DLD1 (cell line): ENCODE measurements around the gene PTPN12.

Experiments
- in situ Hi-C: cut with HindIII; loops from 2 replicates; pipeline ENCODE4 v1.10.0; 2017; ENCODE audit warnings: low sequenced_read_pairs

Gene PTPN12

GRCh38 chr7:77657427-77658224 lies 120.5 kb downstream of the PTPN12 start:
- in situ Hi-C loops: no loop called here

DNA sequence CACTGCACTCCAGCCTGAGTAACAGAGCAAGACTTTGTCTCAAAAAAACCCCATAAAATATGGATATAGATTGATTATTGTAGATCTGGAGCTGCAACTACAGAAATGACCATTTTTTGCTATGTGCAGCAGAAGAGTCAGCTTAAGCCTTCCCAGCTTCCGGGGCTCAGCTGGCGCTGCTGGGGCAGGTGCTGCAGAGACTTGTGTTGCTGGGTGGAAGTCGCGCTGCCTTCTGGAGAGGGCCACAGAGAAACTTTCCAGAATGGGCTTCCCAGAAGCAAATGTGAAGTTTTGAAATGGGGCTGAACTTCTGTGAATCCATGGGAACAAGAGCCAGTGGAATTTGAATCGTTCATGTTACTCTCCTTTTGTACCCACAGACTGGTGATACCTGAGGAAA lies 121.8 kb downstream of the PTPN12 start:
- in situ Hi-C loops: no loop called here

DNA sequence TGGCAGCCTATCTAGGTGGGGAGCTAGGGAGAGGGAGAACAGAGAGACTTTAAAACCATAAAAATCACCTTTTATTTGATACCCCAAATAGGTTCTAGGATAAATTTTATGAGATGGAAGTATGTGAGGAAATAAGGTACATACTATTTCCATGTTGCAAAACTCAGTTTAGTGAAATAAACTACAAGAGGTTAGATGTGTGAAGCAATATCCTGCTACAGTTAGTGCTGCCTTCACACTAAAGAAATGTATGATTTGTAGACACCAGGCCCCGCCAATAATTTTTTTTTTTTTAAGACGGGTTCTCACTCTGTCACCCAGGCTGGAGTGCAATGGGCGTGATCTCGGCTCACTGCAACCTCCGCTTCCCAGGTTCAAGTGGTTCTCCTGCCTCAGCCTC lies 124.7 kb downstream of the PTPN12 start:
- in situ Hi-C loops: no loop called here

DNA sequence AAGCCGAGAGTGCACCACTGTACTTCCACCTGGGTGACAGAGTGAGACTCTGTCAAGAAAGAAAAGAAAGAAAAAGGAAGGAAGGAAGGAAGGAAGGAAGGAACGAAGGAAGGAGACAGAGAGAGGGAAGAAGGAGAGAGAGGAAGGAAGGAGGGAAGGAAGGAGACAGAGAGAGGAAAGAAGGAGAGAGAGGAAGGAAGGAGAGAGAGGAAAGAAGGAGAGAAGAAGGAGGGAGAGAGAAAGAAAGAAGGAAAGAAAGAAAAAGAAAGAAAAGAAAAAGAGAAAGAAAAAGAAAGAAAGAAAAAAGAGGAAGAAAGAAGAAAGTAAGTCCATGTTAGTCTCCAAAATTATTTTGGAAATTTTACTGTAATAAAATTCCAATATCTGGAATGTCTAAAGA lies 125.8 kb downstream of the PTPN12 start:
- in situ Hi-C loops: no loop called here

DNA sequence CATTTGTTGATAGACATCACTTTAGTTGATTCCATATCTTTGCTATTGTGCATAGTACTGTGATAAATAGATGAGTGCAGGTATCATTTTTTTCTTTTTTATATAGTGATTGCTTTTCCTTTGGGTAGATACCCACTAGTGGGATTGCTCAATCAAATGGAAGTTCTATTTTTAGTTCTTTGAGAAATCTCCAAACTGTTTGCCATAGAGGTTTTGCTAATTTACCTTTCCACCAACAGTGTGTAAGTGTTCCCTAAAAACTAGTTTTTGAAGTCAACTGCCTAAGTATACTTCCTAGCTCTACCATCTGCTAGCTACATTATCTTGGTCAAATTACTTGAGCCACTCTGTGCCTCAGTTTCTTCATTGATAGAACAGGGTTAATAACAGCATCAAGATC lies 127.6 kb downstream of the PTPN12 start:
- in situ Hi-C loops: no loop called here

DNA sequence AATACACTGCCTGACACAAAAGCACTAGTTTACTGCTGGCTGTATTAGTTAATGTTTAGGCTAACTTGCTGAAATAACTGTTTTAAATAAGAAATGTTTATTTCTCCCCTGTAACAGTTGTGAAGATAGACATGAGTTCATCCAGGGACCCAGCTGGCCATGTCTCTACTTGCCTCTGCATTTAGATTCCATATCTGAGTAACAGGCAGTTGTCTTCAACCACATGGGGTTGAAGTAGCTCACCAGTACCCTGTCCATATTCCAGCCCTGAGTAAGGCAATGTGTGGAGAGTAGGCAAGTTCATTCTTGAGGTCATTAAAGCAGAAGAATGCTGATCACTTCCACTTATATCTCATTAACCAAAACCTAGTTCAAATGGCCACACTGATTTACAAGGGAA lies 128.1 kb downstream of the PTPN12 start:
- in situ Hi-C loops: no loop called here

GRCh38 chr7:77667459-77668086 lies 130.5 kb downstream of the PTPN12 start:
- in situ Hi-C loops: no loop called here

DNA sequence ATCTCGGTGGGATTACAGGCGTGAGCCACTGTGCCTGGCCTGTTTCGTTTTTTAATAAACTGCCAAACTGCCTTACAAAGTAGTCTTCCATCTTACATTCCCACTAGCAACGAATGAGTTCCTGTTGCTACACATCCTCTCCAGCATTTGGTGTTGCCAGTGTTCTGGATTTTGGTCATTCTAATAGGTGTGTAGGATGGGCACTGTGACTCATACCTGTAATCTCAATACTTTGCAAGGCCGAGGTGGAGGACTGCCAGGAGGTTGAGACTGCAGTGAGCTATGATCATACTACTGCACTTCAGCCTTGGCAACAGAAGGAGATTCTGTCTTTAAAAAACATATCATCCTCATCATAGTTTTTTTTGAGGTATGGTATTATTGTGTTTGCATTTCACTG lies 137.8 kb downstream of the PTPN12 start:
- in situ Hi-C loops: no loop called here

DNA sequence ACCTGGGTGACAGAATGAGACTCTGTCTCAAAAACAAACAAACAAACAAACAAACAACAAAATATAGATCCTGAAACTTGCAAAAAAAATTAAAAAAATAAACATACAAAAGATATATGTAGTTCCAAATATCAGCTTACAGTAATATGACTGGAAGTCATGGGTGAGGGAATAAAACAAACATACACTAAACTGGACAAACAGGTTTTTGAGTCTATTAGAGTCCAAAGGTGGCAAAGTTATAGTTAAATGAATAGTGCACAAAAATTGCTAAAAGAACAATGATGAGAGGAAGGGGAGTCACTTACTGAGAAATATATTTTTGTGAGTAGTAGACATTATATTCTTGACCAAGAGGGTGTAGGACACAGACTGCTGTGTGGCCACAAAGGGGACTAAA lies 142.5 kb downstream of the PTPN12 start:
- in situ Hi-C loops: no loop called here

GRCh38 chr7:77680266-77680665 lies 143.2 kb downstream of the PTPN12 start:
- in situ Hi-C loops: no loop called here

- in situ Hi-C loops: no loop called here
These were observed 146.9 kb downstream of the PTPN12 start for GRCh38 chr7:77684030-77684429.

- in situ Hi-C loops: no loop called here
These were observed 148.1 kb downstream of the PTPN12 start for GRCh38 chr7:77685233-77685632.

DNA sequence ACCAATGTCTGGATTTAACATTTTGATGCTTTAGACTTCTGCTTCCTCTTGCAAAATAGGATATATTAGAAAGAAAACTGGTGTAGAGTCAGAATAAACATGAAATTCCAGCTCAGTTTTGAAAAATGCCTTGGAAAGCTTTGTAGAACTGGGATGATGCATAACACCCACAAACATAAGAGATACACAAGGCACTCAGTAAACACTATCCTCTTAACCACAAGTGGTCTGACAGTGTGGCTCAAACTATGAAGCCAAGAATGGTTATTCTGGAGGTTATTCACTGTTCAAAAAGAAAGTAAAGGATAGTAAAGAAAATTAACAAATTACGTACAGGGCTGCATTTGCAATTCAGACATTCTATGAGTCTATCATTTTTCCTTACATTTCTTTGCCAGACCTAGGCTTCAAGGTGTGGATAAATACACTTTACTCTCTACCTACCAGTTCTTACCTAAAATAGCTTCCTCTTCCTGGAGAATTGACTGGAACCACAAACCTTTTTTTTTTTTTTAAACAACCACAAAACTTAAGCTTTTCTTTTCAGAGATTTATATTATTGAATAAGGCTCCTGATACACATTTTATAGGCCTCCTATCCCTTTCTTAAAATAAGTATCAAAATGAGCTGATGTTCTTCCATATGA lies 150.1 kb downstream of the PTPN12 start:
- in situ Hi-C loops: no loop called here

DNA sequence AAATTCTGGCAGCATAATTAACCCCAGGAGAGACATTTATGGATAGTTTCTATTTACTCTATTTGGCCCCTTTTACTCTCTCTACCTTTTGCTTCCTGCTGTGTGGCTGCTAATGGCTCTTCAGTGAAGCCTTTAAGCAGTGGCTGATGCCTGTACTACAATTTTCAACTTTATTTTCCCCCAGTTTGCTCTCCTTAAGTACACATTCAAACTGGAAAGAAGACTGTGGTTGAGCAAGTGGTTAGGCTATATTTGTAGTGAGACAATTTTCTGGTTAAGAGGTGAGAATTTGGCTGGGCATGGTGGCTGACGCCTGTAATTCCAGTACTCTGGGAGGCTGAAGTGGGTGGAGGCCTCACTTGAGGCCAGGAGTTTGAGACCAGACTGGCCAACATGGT lies 150.7 kb downstream of the PTPN12 start:
- in situ Hi-C loops: no loop called here
